Esophagus muscularis mucosa (tissue), 4 donors: ENCODE results near the gene SLC12A7. TPM values are rescaled to one million over a fixed set of nuclear protein-coding genes. Genes with fewer than 3 reads are reported as not detected.

Experiments used
- DNase-seq: peaks from one replicate; pipeline ENCODE4 v3.0.0-alpha.2; 2017; ENCODE audit errors: extremely low spot score
- H3K27ac ChIP-seq, 4 donors: fragments of 200-600 bp; sonication (generic); replicated peaks in 1 of 4; 1 replicate in 3 of 4; 2 replicates in 1 of 4; pipeline ENCODE4 v1.5.1; 2016 to 2019; ENCODE audit warnings: mild to moderate bottlenecking in 1 of 4
- H3K27me3 ChIP-seq, 4 donors: fragments of 200-600 bp; sonication (generic); one replicate each; pipeline versions ENCODE4 v1.5.1 to v1.6.0; 2016 to 2019
- H3K36me3 ChIP-seq, 4 donors: fragments of 200-600 bp; sonication (generic); one replicate each; pipeline ENCODE4 v1.5.1; 2016 to 2019
- H3K4me1 ChIP-seq, 4 donors: fragments of 200-600 bp; sonication (generic); one replicate each; pipeline ENCODE4 v1.5.1; 2016 to 2019
- H3K4me3 ChIP-seq, 4 donors: fragments of 200-600 bp; sonication (generic); 1 replicate in 2 of 4; 2 replicates in 2 of 4; pipeline ENCODE4 v1.5.1; 2016 to 2019; ENCODE audit warnings: mild to moderate bottlenecking in 4 of 4, moderate library complexity in 1 of 4
- H3K9me3 ChIP-seq, 4 donors: fragments of 200-600 bp; sonication (generic); 1 replicate in 3 of 4; 2 replicates in 1 of 4; pipeline ENCODE4 v1.5.1; 2016 to 2019
- EP300 ChIP-seq: sonication (generic); formaldehyde crosslinking; IDR thresholded peaks from one replicate; pipeline ENCODE4 v1.6.1; 2017; ENCODE audit warnings: antibody characterized with exemption
- POLR2A ChIP-seq: fragments of 450-650 bp; IDR thresholded peaks from one replicate; pipeline ENCODE4 v1.6.1; 2017; ENCODE audit warnings: antibody characterized with exemption, moderate library complexity, mild to moderate bottlenecking, low read depth
- POLR2AphosphoS5 ChIP-seq, 2 donors: sonication (generic); formaldehyde crosslinking; IDR thresholded peaks; one replicate each; pipeline ENCODE4 v1.6.1; 2017; ENCODE audit warnings: antibody characterized with exemption in 2 of 2
- WGBS: methylation state at CpG from one replicate; pipeline ENCODE4 v1.1.5; 2018; 5-methylcytosine and 5-hydroxymethylcytosine counted together
- intact Hi-C: fragments of 100-400 bp; cut with DNase I; formaldehyde crosslinking; loops from one replicate; pipeline ENCODE4 v1.15.1; 2023
- total RNA-seq, 4 donors: library from RNA; depleted of rRNA; stranded (reverse); fragments of >200 nt; gene quantifications; one replicate each; pipeline versions ENCODE4 v1.1.0 to v1.2.1, GENCODE V29; 2016
- TF ChIP-seq, protein P1 (sequence below), 3 experiments: fragments of 200-600 bp in 2 of 3; fragments of 450-650 bp in 1 of 3; sonication (generic) in 2 of 3; IDR thresholded peaks; one replicate each; pipeline ENCODE4 v1.5.1; 2017 to 2019; ENCODE audit warnings: antibody characterized with exemption in 3 of 3, mild to moderate bottlenecking in 2 of 3, moderate library complexity in 1 of 3

The SLC12A7 gene
- total RNA-seq, 4 donors from 2014 or later = 21.6 to 35.8 (median 25.4) TPM

DNA sequence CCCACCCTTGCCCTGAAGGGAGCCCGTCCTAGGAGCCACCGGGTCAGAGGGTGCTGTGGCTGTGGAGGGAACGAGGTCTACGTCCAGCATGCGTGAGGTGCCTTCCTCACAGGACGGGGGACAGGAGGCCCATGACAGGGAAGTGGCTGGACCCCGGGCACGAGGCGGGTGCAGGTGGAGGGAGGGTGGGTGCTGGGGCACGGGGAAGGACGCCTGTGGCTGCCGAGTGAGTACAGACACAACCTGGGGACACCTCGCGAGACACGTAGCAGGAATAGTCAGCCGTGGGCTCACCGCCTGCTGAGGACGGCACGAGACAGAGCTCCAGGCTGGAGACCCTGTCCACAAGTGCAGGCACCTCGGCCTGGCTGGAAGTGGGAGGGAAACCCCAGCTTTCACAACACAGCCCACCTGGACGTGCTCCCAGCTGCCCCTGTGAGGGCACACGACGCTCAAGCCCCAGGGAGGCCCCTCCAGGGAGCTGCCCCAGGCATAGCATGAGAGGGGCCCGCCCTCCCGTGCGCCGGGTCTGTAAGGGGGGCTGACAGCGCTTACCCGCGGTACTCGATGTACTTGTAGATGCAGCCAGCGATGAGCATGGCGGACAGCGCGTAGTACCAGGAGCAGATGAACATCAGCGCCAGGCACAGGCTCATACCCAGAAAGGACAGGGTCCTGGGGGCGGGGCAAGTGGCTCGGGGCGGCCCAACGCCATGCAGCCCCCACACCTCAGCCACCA, 36.9 kb downstream of the SLC12A7 start:
- H3K27me3 ChIP-seq = no peaks in the 10 kb centered on the region
- TF ChIP-seq, protein P1, sequence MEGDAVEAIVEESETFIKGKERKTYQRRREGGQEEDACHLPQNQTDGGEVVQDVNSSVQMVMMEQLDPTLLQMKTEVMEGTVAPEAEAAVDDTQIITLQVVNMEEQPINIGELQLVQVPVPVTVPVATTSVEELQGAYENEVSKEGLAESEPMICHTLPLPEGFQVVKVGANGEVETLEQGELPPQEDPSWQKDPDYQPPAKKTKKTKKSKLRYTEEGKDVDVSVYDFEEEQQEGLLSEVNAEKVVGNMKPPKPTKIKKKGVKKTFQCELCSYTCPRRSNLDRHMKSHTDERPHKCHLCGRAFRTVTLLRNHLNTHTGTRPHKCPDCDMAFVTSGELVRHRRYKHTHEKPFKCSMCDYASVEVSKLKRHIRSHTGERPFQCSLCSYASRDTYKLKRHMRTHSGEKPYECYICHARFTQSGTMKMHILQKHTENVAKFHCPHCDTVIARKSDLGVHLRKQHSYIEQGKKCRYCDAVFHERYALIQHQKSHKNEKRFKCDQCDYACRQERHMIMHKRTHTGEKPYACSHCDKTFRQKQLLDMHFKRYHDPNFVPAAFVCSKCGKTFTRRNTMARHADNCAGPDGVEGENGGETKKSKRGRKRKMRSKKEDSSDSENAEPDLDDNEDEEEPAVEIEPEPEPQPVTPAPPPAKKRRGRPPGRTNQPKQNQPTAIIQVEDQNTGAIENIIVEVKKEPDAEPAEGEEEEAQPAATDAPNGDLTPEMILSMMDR (IDR thresholded peaks at IDR 0.05) = no peak
- TF ChIP-seq EP300 (no peak), POLR2A (no peak)
- H3K4me3 ChIP-seq = no peak overlapping the region
- peaks cover 31 to 70% (median 69%) of the 10 kb centered on the region in 4 donors for H3K36me3 ChIP-seq
- WGBS = 94% methylated on average over 19 of the region's 40 CpGs
- no peaks in the 10 kb centered on the region for H3K4me1 ChIP-seq
- H3K9me3 ChIP-seq = no peaks in the 10 kb centered on the region
- no peak for DNase-seq
- intact Hi-C loops = no loop called here
- no peak overlapping the region for H3K27ac ChIP-seq

DNA sequence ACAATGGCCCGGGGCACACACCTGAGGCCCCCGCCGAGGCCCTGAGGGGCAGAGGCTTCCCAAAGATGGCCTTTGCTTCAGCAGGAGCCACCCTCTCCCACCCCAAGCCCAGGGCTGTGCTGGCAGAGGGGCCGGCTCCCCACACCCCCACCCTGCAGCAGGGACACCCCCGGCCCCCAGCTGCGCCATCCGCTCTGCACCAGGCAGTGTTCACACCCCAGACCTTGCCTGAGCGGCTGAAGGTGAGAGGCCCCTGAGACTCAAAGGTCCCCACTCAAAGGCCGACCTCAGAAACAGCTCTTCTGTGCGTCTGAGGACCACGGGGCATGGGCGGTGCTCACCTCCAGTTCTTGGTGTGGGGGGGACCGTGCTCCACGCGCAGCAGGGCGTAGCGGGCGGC, 37.6 kb downstream of the SLC12A7 start:
- H3K27ac ChIP-seq = no peak overlapping the region
- no peaks in the 10 kb centered on the region for H3K27me3 ChIP-seq
- no peak overlapping the region for H3K4me3 ChIP-seq
- no peak for DNase-seq
- intact Hi-C loops = no loop called here
- H3K9me3 ChIP-seq = no peaks in the 10 kb centered on the region
- peaks cover 33 to 68% (median 67%) of the 10 kb centered on the region in 4 donors for H3K36me3 ChIP-seq
- TF ChIP-seq, protein P1 (IDR thresholded peaks at IDR 0.05) = no peak
- TF ChIP-seq POLR2A = no peak
- TF ChIP-seq EP300 = no peak
- no peak for TF ChIP-seq POLR2AphosphoS5 (IDR thresholded peaks at IDR 0.05)
- whole genome bisulfite sequencing = 87% methylated on average over 3 of the region's 18 CpGs
- H3K4me1 ChIP-seq = no peaks in the 10 kb centered on the region

DNA sequence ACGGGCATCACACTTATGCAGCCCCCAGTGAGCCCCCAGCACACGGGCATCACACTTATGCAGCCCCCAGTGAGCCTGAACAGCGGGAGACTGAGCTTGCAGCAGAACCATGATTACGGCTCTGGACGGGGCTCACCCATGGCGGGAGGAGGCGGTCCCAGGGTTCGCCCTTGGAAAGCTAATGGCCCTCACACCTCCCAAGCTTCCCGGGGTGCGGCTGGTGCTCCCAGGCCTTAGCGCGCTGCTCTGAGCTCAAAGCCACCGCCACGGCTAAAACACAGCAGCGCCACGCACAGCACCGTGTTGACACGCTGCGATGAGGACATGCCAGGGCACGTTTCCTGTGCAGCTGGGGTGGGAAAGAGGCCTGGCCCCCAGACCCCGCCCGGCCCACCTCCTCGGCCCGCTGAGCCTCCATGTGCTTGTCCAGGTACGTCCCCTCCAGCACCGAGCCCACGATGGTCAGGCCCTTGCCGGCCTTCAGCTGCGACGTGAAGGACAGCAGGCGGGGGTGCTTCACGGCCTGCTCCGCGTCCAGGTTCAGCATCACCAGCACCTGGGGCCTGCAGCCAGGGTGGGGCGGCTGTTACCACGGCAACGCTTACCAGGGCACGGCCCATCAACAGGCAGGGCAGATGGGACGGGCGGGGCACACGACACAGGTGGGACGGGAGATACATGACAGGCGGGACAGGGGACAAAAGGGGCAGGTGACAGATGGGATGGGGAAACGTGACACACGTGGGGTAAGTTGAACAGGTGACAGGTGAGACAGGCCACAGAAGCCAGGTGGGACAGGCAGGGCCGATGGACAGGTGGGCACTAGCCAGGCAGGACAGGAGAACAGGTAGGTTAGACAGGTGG, 38.4 kb downstream of the SLC12A7 start:
- Histone ChIP-seq H3K9me3 (no peaks in the 10 kb centered on the region), H3K27ac (no peak overlapping the region), H3K4me1 (no peaks in the 10 kb centered on the region), H3K27me3 (no peaks in the 10 kb centered on the region), H3K4me3 (no peak overlapping the region), H3K36me3 (peaks cover 30 to 68% (median 66%) of the 10 kb centered on the region in 4 donors)
- intact Hi-C loops = no loop called here
- TF ChIP-seq, protein P1 (IDR thresholded peaks at IDR 0.05) = no peak
- TF ChIP-seq POLR2A = no peak
- no peak for TF ChIP-seq EP300
- no peak for TF ChIP-seq POLR2AphosphoS5 (IDR thresholded peaks at IDR 0.05)
- DNase-seq = no peak
- 91% methylated on average over 25 of the region's 46 CpGs for WGBS

DNA sequence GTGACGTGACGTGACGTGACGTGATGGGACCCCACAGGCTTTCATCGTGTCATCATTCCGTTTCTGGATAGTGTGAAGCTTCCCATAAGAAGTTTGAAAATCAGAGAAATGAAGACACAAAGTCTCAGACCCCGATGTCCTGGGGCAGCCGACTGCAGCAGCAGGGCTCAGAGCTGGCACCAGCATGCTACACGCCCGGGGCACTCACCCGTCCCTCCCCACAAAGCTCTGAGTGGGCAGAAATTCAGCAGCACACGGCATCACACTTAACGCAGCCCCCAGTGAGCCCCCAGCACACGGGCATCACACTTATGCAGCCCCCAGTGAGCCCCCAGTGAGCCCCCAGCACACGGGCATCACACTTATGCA, 42.2 kb downstream of the SLC12A7 start:
- Histone ChIP-seq H3K4me3 (no peak overlapping the region), H3K36me3 (peaks cover 21 to 68% (median 59%) of the 10 kb centered on the region in 4 donors), H3K4me1 (no peaks in the 10 kb centered on the region), H3K9me3 (no peaks in the 10 kb centered on the region), H3K27ac (no peak overlapping the region), H3K27me3 (no peaks in the 10 kb centered on the region)
- WGBS = 96% methylated on average over 6 of the region's 15 CpGs
- TF ChIP-seq POLR2A = no peak
- TF ChIP-seq, protein P1 (IDR thresholded peaks at IDR 0.05) = no peak
- TF ChIP-seq EP300 = no peak
- no peak for TF ChIP-seq POLR2AphosphoS5 (IDR thresholded peaks at IDR 0.05)
- intact Hi-C loops = no loop called here
- no peak for DNase-seq
